ENCODE results near the gene COQ10A.
"Not testable (repeated sequence)": the region's sequence is repeated elsewhere in the genome, so short reads cannot be mapped to it uniquely, and the experiment has no call there.

COQ10A gene

GRCh38 chr12:56271031-56271430 lies 4.3 kb downstream of the COQ10A start:
- H2AFZ ChIP-seq (ENCODE audit: low read depth, low read length, severe bottlenecking), result no peak overlapping the region
- no peaks in the 10 kb centered on the region for H3K79me2 ChIP-seq (ENCODE audit: insufficient read depth, low read length)
- no peaks in the 10 kb centered on the region for H4K20me1 ChIP-seq (ENCODE audit: low read depth, low read length)
- H3K27ac ChIP-seq (ENCODE audit: low read depth, low read length), result no peak overlapping the region
- no peak overlapping the region for H3K4me2 ChIP-seq (ENCODE audit: low read depth, low read length, poor library complexity, severe bottlenecking)
- TF ChIP-seq CTCF (IDR thresholded peaks at IDR 0.05; ENCODE audit: insufficient read depth, low read length, poor library complexity, severe bottlenecking), result no peak
- H3F3A ChIP-seq (ENCODE audit: insufficient read depth), result peaks cover 34% of the 10 kb centered on the region
- no peaks in the 10 kb centered on the region for H3K27me3 ChIP-seq (ENCODE audit: low read length)
- peaks cover 20% of the 10 kb centered on the region; the same call in 1 of the 2 replicates for H3K36me3 ChIP-seq (ENCODE audit: low read length)
- no peaks in the 10 kb centered on the region for H3K9me3 ChIP-seq (ENCODE audit: insufficient read depth, low read length)
- no peak overlapping the region for H3K4me3 ChIP-seq (ENCODE audit: insufficient read depth, low read length, poor library complexity, severe bottlenecking)
- no peak overlapping the region for H3K9ac ChIP-seq (ENCODE audit: low read length)
- no peaks in the 10 kb centered on the region for H3K9me2 ChIP-seq (replicated peaks; ENCODE audit: insufficient read depth, low read length)

- H3K27me3 ChIP-seq (ENCODE audit: low read length); H4K20me1 ChIP-seq (ENCODE audit: low read depth, low read length); H3K9ac ChIP-seq (ENCODE audit: low read length); H3K4me2 ChIP-seq (ENCODE audit: low read depth, low read length, poor library complexity, severe bottlenecking); H3K9me3 ChIP-seq (ENCODE audit: insufficient read depth, low read length); H3K79me2 ChIP-seq (ENCODE audit: insufficient read depth, low read length); H2AFZ ChIP-seq (ENCODE audit: low read depth, low read length, severe bottlenecking); H3K27ac ChIP-seq (ENCODE audit: low read depth, low read length); H3K9me2 ChIP-seq (replicated peaks; ENCODE audit: insufficient read depth, low read length); H3K4me3 ChIP-seq (ENCODE audit: insufficient read depth, low read length, poor library complexity, severe bottlenecking): not testable (repeated sequence)
- peaks cover 20% of the 10 kb centered on the region; the same call in 1 of the 2 replicates for H3K36me3 ChIP-seq (ENCODE audit: low read length)
- peaks cover 30% of the 10 kb centered on the region for H3F3A ChIP-seq (ENCODE audit: insufficient read depth)
These were observed 5.7 kb downstream of the COQ10A start for GRCh38 chr12:56272468-56272867.

GRCh38 chr12:56274299-56274698 lies 7.6 kb downstream of the COQ10A start:
- Histone ChIP-seq H3F3A (ENCODE audit: insufficient read depth) (peaks cover 15% of the 10 kb centered on the region), H3K9me2 (replicated peaks; ENCODE audit: insufficient read depth, low read length) (no peaks in the 10 kb centered on the region), H2AFZ (ENCODE audit: low read depth, low read length, severe bottlenecking) (no peak overlapping the region), H3K36me3 (ENCODE audit: low read length) (peaks cover 20% of the 10 kb centered on the region; the same call in 1 of the 2 replicates), H3K9ac (ENCODE audit: low read length) (no peak overlapping the region), H3K27me3 (ENCODE audit: low read length) (no peaks in the 10 kb centered on the region), H4K20me1 (ENCODE audit: low read depth, low read length) (no peaks in the 10 kb centered on the region), H3K4me3 (ENCODE audit: insufficient read depth, low read length, poor library complexity, severe bottlenecking) (no peak overlapping the region), H3K9me3 (ENCODE audit: insufficient read depth, low read length) (no peaks in the 10 kb centered on the region), H3K79me2 (ENCODE audit: insufficient read depth, low read length) (no peaks in the 10 kb centered on the region), H3K27ac (ENCODE audit: low read depth, low read length) (no peak overlapping the region), H3K4me2 (ENCODE audit: low read depth, low read length, poor library complexity, severe bottlenecking) (no peak overlapping the region)
- no peak for TF ChIP-seq EZH2phosphoT487 (conservative IDR thresholded peaks at IDR 0.05; ENCODE audit: low read length)
- TF ChIP-seq CTCF (IDR thresholded peaks at IDR 0.05; ENCODE audit: insufficient read depth, low read length, poor library complexity, severe bottlenecking), result no peak

- Histone ChIP-seq H3K4me3 (ENCODE audit: insufficient read depth, low read length, poor library complexity, severe bottlenecking) (no peak overlapping the region), H3K79me2 (ENCODE audit: insufficient read depth, low read length) (no peaks in the 10 kb centered on the region), H3F3A (ENCODE audit: insufficient read depth) (no peaks in the 10 kb centered on the region), H4K20me1 (ENCODE audit: low read depth, low read length) (no peaks in the 10 kb centered on the region), H3K9ac (ENCODE audit: low read length) (no peak overlapping the region), H3K9me2 (replicated peaks; ENCODE audit: insufficient read depth, low read length) (no peaks in the 10 kb centered on the region), H3K27me3 (ENCODE audit: low read length) (no peaks in the 10 kb centered on the region), H3K27ac (ENCODE audit: low read depth, low read length) (no peak overlapping the region), H3K9me3 (ENCODE audit: insufficient read depth, low read length) (no peaks in the 10 kb centered on the region), H3K4me2 (ENCODE audit: low read depth, low read length, poor library complexity, severe bottlenecking) (no peak overlapping the region), H2AFZ (ENCODE audit: low read depth, low read length, severe bottlenecking) (no peak overlapping the region), H3K36me3 (ENCODE audit: low read length) (peaks cover 37% of the 10 kb centered on the region; the same call in 1 of the 2 replicates)
- no peak for TF ChIP-seq EZH2phosphoT487 (conservative IDR thresholded peaks at IDR 0.05; ENCODE audit: low read length)
- no peak for TF ChIP-seq CTCF (IDR thresholded peaks at IDR 0.05; ENCODE audit: insufficient read depth, low read length, poor library complexity, severe bottlenecking)
These were observed 12.2 kb downstream of the COQ10A start for GRCh38 chr12:56278905-56279304.

Measured in SU-DHL-6 (cell line).